ENCODE data around the gene ESR1. TPM values are rescaled to one million over a fixed set of nuclear protein-coding genes. Genes with fewer than 3 reads are reported as not detected.
"Not testable (repeated sequence)": the region's sequence is repeated elsewhere in the genome, so short reads cannot be mapped to it uniquely, and the experiment has no call there.

ESR1 gene
- total RNA-seq, 2 experiments from 2014 or later = 0.06 TPM; not detected in 1

DNA sequence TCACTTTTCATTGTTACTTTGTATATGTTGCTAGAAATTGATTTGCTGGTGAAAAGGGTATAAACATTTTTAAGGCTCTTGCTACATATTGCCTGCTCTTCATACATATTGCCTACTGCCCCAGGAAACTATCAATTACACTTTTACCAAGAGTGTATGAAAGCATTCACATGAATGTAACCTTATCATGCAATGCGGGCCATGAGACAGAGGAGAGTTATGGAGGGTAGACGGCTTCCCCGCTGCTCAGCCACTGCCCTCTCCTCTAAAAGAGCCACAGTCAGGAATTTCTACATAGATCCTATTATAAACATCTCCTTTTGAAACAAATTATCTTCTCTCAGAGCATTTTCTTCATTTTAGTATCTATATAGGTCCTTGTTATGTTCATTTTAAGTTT is 264.4 kb downstream of the ESR1 start:
- DNase-seq (ENCODE audit: low spot score) = no peak
- Histone ChIP-seq H3K9me3 (ENCODE audit: low read length) (0 out of 2 replicates have a peak, but pooled peaks cover 6% of the 10 kb centered on the region), H3K4me3 (ENCODE audit: low read depth, low read length, poor library complexity, severe bottlenecking) (no peak overlapping the region), H3K4me2 (ENCODE audit: low read length) (no peak overlapping the region), H3K9me2 (ENCODE audit: insufficient read depth, low read length) (no peaks in the 10 kb centered on the region), H3K79me2 (ENCODE audit: insufficient read depth, low read depth, low read length) (no peaks in the 10 kb centered on the region), H2AFZ (ENCODE audit: low read length) (no peak overlapping the region), H3K36me3 (ENCODE audit: insufficient read depth, low read length) (no peaks in the 10 kb centered on the region), H3K27ac (ENCODE audit: low read depth, low read length, poor library complexity, severe bottlenecking) (no peak overlapping the region), H3K4me1 (ENCODE audit: insufficient read depth, low read length, poor library complexity, severe bottlenecking) (no peaks in the 10 kb centered on the region), H4K20me1 (ENCODE audit: insufficient read depth, low read length) (no peaks in the 10 kb centered on the region)
- intact Hi-C loops (cut with micrococcal nuclease; ENCODE audit: unreplicated experiment) = no loop called here
- no peak for TF ChIP-seq EZH2phosphoT487 (IDR thresholded peaks at IDR 0.05; ENCODE audit: borderline replicate concordance, low read depth, low read length)
- TF ChIP-seq, protein P1, sequence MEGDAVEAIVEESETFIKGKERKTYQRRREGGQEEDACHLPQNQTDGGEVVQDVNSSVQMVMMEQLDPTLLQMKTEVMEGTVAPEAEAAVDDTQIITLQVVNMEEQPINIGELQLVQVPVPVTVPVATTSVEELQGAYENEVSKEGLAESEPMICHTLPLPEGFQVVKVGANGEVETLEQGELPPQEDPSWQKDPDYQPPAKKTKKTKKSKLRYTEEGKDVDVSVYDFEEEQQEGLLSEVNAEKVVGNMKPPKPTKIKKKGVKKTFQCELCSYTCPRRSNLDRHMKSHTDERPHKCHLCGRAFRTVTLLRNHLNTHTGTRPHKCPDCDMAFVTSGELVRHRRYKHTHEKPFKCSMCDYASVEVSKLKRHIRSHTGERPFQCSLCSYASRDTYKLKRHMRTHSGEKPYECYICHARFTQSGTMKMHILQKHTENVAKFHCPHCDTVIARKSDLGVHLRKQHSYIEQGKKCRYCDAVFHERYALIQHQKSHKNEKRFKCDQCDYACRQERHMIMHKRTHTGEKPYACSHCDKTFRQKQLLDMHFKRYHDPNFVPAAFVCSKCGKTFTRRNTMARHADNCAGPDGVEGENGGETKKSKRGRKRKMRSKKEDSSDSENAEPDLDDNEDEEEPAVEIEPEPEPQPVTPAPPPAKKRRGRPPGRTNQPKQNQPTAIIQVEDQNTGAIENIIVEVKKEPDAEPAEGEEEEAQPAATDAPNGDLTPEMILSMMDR (conservative IDR thresholded peaks at IDR 0.05; ENCODE audit: low read length) = no peak
- BruUV-seq (replicated peaks) = no TSS peak
- CTCF ChIA-PET (ENCODE audit: unreplicated experiment) = no interaction called here
- POLR2A ChIA-PET = no interaction called here

DNA sequence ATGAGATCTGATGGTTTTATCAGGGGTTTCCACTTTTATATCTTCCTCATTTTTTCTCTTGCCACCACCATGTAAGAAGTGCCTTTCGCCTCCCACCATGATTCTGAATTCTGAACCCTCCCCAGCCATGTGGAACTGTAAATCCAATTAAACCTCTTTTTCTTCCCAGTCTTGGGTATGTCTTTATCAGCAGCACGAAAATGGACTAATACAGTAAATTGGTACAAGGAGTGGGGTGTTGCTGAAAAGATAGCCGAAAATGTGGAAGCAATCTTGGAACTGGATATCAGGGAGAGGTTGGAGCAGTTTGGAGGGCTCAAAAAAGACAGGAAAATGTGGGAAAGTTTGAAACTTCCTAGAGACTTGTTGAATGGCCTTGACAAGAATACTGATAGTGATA is 268.8 kb downstream of the ESR1 start:
- H4K20me1 ChIP-seq (ENCODE audit: insufficient read depth, low read length); intact Hi-C loops (cut with micrococcal nuclease; ENCODE audit: unreplicated experiment); H3K36me3 ChIP-seq (ENCODE audit: insufficient read depth, low read length); H3K27ac ChIP-seq (ENCODE audit: low read depth, low read length, poor library complexity, severe bottlenecking); POLR2A ChIA-PET; H3K4me1 ChIP-seq (ENCODE audit: insufficient read depth, low read length, poor library complexity, severe bottlenecking); H3K9me2 ChIP-seq (ENCODE audit: insufficient read depth, low read length); DNase-seq (ENCODE audit: low spot score); H3K9me3 ChIP-seq (ENCODE audit: low read length); H3K79me2 ChIP-seq (ENCODE audit: insufficient read depth, low read depth, low read length); H3K4me3 ChIP-seq (ENCODE audit: low read depth, low read length, poor library complexity, severe bottlenecking); CTCF ChIA-PET (ENCODE audit: unreplicated experiment); BruUV-seq (replicated peaks); H2AFZ ChIP-seq (ENCODE audit: low read length); H3K4me2 ChIP-seq (ENCODE audit: low read length): not testable (repeated sequence)

DNA sequence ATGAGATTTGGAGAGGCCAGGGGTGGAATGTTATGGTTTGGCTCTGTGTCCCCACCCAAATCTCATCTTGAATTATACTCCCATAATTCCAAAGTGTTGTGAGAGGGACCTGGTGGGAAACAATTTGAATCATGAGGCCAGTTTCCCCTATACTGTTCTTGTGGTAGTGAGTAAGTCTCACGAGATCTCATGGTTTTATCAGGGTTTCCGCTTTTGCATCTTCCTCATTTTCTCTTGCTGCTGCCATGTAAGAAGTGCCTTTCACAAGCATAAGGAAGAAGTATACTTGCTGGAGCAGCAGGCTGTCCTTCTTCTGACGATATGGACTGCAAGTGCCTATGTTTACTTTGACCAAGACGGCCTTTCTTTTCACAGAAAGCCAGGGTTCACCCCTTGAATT is 270.5 kb downstream of the ESR1 start:
- Histone ChIP-seq H4K20me1 (ENCODE audit: insufficient read depth, low read length) (no peaks in the 10 kb centered on the region), H3K36me3 (ENCODE audit: insufficient read depth, low read length) (no peaks in the 10 kb centered on the region), H2AFZ (ENCODE audit: low read length) (no peak overlapping the region), H3K9me3 (ENCODE audit: low read length) (0 out of 2 replicates have a peak, but pooled peaks cover 6% of the 10 kb centered on the region), H3K9me2 (ENCODE audit: insufficient read depth, low read length) (no peaks in the 10 kb centered on the region), H3K27ac (ENCODE audit: low read depth, low read length, poor library complexity, severe bottlenecking) (no peak overlapping the region), H3K4me1 (ENCODE audit: insufficient read depth, low read length, poor library complexity, severe bottlenecking) (no peaks in the 10 kb centered on the region), H3K4me3 (ENCODE audit: low read depth, low read length, poor library complexity, severe bottlenecking) (no peak overlapping the region), H3K79me2 (ENCODE audit: insufficient read depth, low read depth, low read length) (no peaks in the 10 kb centered on the region), H3K4me2 (ENCODE audit: low read length) (no peak overlapping the region)
- CTCF ChIA-PET (ENCODE audit: unreplicated experiment) = no interaction called here
- intact Hi-C loops (cut with micrococcal nuclease; ENCODE audit: unreplicated experiment) = no loop called here
- no peak for DNase-seq (ENCODE audit: low spot score)
- POLR2A ChIA-PET = no interaction called here
- no TSS peak for BruUV-seq (replicated peaks)
- TF ChIP-seq EZH2phosphoT487 (IDR thresholded peaks at IDR 0.05; ENCODE audit: borderline replicate concordance, low read depth, low read length) = no peak
- TF ChIP-seq, protein P1 (conservative IDR thresholded peaks at IDR 0.05; ENCODE audit: low read length) = no peak
